Keratinocyte (primary cell): ENCODE data around the gene DYNC1I2. TPM values are rescaled to one million over a fixed set of nuclear protein-coding genes. Genes with fewer than 3 reads are reported as not detected.

Experiments
- DNase-seq: peaks from one replicate; pipeline ENCODE4 v3.0.0-alpha.2; 2011; ENCODE audit warnings: low read depth, missing footprints, low spot score
- FAIRE-seq: peaks from 2 replicates; lab custom pipeline; 2011; peaks lifted over from hg19 to GRCh38; lab: Jason Lieb, UNC
- H2AFZ ChIP-seq: 2 replicates; pipeline ENCODE4 v1.6.0; 2012; ENCODE audit warnings: low read length, control low read depth, inconsistent platforms; ENCODE audit not compliant: control insufficient read depth
- H3K27ac ChIP-seq: 2 replicates; pipeline ENCODE4 v1.5.1; 2011; ENCODE audit warnings: low read length; ENCODE audit not compliant: control insufficient read depth, insufficient read depth
- H3K27me3 ChIP-seq: 3 replicates; pipeline ENCODE4 v1.6.0; 2011; ENCODE audit warnings: low read length; ENCODE audit not compliant: control insufficient read depth, insufficient read depth; ENCODE audit errors: extremely low read depth
- H3K36me3 ChIP-seq, 2 experiments: 2 replicates in 1 of 2; 3 replicates in 1 of 2; pipeline ENCODE4 v1.5.1; 2011; ENCODE audit warnings: low read length in 2 of 2, mild to moderate bottlenecking in 1 of 2; ENCODE audit not compliant: control insufficient read depth in 2 of 2, insufficient read depth in 2 of 2; ENCODE audit errors: extremely low read depth in 1 of 2
- H3K4me1 ChIP-seq: 3 replicates; pipeline ENCODE4 v1.5.1; 2011; ENCODE audit warnings: low read length; ENCODE audit not compliant: control insufficient read depth, insufficient read depth; ENCODE audit errors: extremely low read depth
- H3K4me2 ChIP-seq: 3 replicates; pipeline ENCODE4 v1.6.0; 2011; ENCODE audit warnings: low read depth, low read length; ENCODE audit not compliant: control insufficient read depth, insufficient read depth; ENCODE audit errors: extremely low read depth
- H3K4me3 ChIP-seq, 3 experiments: fragments of 200-600 bp in 1 of 3; sonication (generic) in 1 of 3; 2 replicates in 2 of 3; 3 replicates in 1 of 3; pipeline ENCODE4 v1.5.1; 2011 to 2016; ENCODE audit warnings: low read length in 3 of 3, mild to moderate bottlenecking in 3 of 3, control low read depth in 2 of 3, inconsistent platforms in 1 of 3, low read depth in 1 of 3, mixed read lengths in 1 of 3, mixed run types in 1 of 3, moderate library complexity in 1 of 3; ENCODE audit not compliant: control insufficient read depth in 2 of 3, insufficient read depth in 2 of 3; ENCODE audit errors: extremely low read depth in 1 of 3
- H3K79me2 ChIP-seq: 2 replicates; pipeline ENCODE4 v1.6.0; 2012; ENCODE audit warnings: low read length; ENCODE audit not compliant: control insufficient read depth, insufficient read depth
- H3K9ac ChIP-seq: 3 replicates; pipeline ENCODE4 v1.6.0; 2011; ENCODE audit warnings: low read length; ENCODE audit not compliant: control insufficient read depth, insufficient read depth; ENCODE audit errors: extremely low read depth
- H3K9me1 ChIP-seq: 3 replicates; pipeline ENCODE4 v1.6.0; 2011; ENCODE audit warnings: low read length; ENCODE audit not compliant: control insufficient read depth, insufficient read depth; ENCODE audit errors: extremely low read depth
- H3K9me3 ChIP-seq: 2 replicates; pipeline ENCODE4 v1.5.1; 2012; ENCODE audit warnings: low read depth, low read length; ENCODE audit not compliant: control insufficient read depth
- H4K20me1 ChIP-seq: 3 replicates; pipeline ENCODE4 v1.6.0; 2011; ENCODE audit warnings: low read length; ENCODE audit not compliant: control insufficient read depth, insufficient read depth; ENCODE audit errors: extremely low read depth
- EZH2 ChIP-seq: IDR thresholded peaks from one replicate; pipeline ENCODE4 v1.6.1; 2012; ENCODE audit warnings: inconsistent platforms, mild to moderate bottlenecking, low read length, moderate library complexity
- dilution Hi-C: fragments of 300-500 bp; cut with MboI; formaldehyde crosslinking; loops from one replicate; pipeline ENCODE4 v1.7.0; 2020; ENCODE audit warnings: low sequenced_read_pairs; ENCODE audit not compliant: extremely low pct_ligation_motif_present
- polyA plus RNA-seq, 5 experiments: library from polyadenylated mRNA; depleted of rRNA in 3 of 5; stranded (reverse) in 3 of 5; stranded (forward) in 1 of 5; unstranded in 1 of 5; fragments of >200 nt; gene quantifications; 1 replicate in 1 of 5; 2 replicates in 3 of 5; 3 replicates in 1 of 5; pipeline versions ENCODE4 v1.2.1 to v1.2.3, GENCODE V29; 2011 to 2012; ENCODE audit warnings: missing spikeins in 2 of 5, low read depth in 1 of 5, low replicate concordance in 1 of 5
- TF ChIP-seq, protein P1 (sequence below), 3 experiments: IDR thresholded peaks in 1 of 3; conservative IDR thresholded peaks in 1 of 3; optimal IDR thresholded peaks in 1 of 3; 2 replicates in 2 of 3; 3 replicates in 1 of 3; pipeline versions ENCODE3 to v1.5.1; 2011; ENCODE audit warnings: low read length in 3 of 3, mild to moderate bottlenecking in 3 of 3, moderate library complexity in 2 of 3, control low read depth in 1 of 3, inconsistent platforms in 1 of 3; ENCODE audit not compliant: insufficient read depth in 2 of 3; ENCODE audit errors: extremely low read depth in 1 of 3

DYNC1I2 gene
- polyA plus RNA-seq, 1 donor (not counting 4 experiments of a cell fraction or from before 2014, with no cell fraction given), result 237 TPM

DNA sequence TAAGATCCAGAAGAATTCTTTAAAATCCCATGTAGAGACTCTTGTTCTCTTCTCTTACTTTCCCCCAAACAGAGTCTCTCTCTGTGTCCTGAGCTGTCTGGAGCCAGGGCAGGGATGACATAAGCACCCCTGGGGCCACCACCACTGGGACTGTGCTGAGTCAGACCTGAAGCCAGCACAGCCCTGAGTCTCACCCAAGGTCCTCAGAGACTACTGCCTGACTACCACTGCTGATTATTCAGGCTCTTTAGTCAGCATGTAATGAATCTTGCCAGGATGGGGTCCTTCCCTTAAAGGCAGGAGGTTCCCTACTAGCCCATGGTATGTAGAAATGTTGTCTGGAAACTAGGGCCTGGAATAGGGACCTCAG is 34.9 kb upstream of the DYNC1I2 start:
- peak; percentile 73 for FAIRE-seq
- DNase-seq, result peak; percentile 38
- dilution Hi-C loops, result no loop called here

DNA sequence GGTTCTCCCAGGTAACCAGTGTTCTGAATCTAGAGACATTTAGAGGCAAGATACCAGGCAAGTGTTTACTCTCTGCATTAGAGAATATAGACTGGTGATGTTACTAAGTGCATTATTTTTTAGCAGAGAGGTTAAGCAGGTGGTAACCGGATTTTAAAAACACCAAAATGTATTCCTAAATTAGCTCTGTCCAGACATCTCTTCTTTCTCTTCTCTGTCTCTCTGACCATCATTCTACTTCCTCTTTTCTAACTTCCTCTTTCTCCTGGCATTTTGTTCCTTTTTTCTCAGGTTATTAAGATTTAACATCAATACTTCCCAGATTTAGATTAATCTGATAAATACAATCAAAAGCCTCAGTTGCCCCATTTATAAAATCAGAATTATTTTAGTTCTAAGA is 31.7 kb upstream of the DYNC1I2 start:
- H3K9me3 ChIP-seq, result no peaks in the 10 kb centered on the region
- no peaks in the 10 kb centered on the region for H3K79me2 ChIP-seq
- dilution Hi-C loops, result no loop called here
- DNase-seq (no peak), FAIRE-seq (no peak)
- TF ChIP-seq, protein P1, sequence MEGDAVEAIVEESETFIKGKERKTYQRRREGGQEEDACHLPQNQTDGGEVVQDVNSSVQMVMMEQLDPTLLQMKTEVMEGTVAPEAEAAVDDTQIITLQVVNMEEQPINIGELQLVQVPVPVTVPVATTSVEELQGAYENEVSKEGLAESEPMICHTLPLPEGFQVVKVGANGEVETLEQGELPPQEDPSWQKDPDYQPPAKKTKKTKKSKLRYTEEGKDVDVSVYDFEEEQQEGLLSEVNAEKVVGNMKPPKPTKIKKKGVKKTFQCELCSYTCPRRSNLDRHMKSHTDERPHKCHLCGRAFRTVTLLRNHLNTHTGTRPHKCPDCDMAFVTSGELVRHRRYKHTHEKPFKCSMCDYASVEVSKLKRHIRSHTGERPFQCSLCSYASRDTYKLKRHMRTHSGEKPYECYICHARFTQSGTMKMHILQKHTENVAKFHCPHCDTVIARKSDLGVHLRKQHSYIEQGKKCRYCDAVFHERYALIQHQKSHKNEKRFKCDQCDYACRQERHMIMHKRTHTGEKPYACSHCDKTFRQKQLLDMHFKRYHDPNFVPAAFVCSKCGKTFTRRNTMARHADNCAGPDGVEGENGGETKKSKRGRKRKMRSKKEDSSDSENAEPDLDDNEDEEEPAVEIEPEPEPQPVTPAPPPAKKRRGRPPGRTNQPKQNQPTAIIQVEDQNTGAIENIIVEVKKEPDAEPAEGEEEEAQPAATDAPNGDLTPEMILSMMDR (optimal IDR thresholded peaks at IDR 0.05 in 1 of 3, IDR thresholded peaks at IDR 0.05 in 1 of 3, conservative IDR thresholded peaks at IDR 0.05 in 1 of 3; ENCODE audit: extremely low read depth in 1 of 3, insufficient read depth in 2 of 3, low read length in 3 of 3), result no peak
- no peak for TF ChIP-seq EZH2
- H4K20me1 ChIP-seq, result no peaks in the 10 kb centered on the region
- H3K4me1 ChIP-seq, result peaks cover 12% of the 10 kb centered on the region
- H3K4me2 ChIP-seq, result no peak overlapping the region
- H2AFZ ChIP-seq, result no peak overlapping the region
- H3K27ac ChIP-seq, result no peak overlapping the region
- no peaks in the 10 kb centered on the region for H3K9me1 ChIP-seq
- no peaks in the 10 kb centered on the region for H3K27me3 ChIP-seq
- H3K36me3 ChIP-seq, result no peaks in the 10 kb centered on the region
- no peak overlapping the region for H3K9ac ChIP-seq
- H3K4me3 ChIP-seq, result no peak overlapping the region

More for the DNA sequence above, 34.9 kb upstream of the DYNC1I2 start:
- peak overlapping the region; percentile 50 for H3K4me2 ChIP-seq
- no peaks in the 10 kb centered on the region for H3K27me3 ChIP-seq
- no peak overlapping the region for H3K4me3 ChIP-seq
- H3K9ac ChIP-seq, result no peak overlapping the region
- H3K79me2 ChIP-seq, result no peaks in the 10 kb centered on the region
- no peaks in the 10 kb centered on the region for H3K9me1 ChIP-seq
- H3K9me3 ChIP-seq, result no peaks in the 10 kb centered on the region
- H3K36me3 ChIP-seq, result no peaks in the 10 kb centered on the region
- TF ChIP-seq, protein P1 (optimal IDR thresholded peaks at IDR 0.05 in 1 of 3, IDR thresholded peaks at IDR 0.05 in 1 of 3, conservative IDR thresholded peaks at IDR 0.05 in 1 of 3; ENCODE audit: extremely low read depth in 1 of 3, insufficient read depth in 2 of 3, low read length in 3 of 3), result no peak
- TF ChIP-seq EZH2, result no peak
- H3K4me1 ChIP-seq, result peaks cover 12% of the 10 kb centered on the region
- H2AFZ ChIP-seq, result no peak overlapping the region
- no peak overlapping the region for H3K27ac ChIP-seq
- H4K20me1 ChIP-seq, result no peaks in the 10 kb centered on the region
